NCI-H2227 (cell line): Measurements from ENCODE around the gene KRT15.

Experiments used
- DNase-seq: peaks from one replicate; lab custom pipeline; 2025; ENCODE audit not compliant: unreplicated experiment; lab: John Stamatoyannopoulos, UW

The KRT15 gene

GRCh38 chr17:41483991-41484826 is 34.5 kb downstream of the KRT15 start:
- no peak for DNase-seq

GRCh38 chr17:41483531-41483930 is 35.2 kb downstream of the KRT15 start:
- DNase-seq: no peak

GRCh38 chr17:41481036-41481435 is 37.7 kb downstream of the KRT15 start, which contains the start of gene KRT35:
TSS of gene KRT35 (minus strand) at chr17:41481151. CDS start at chr17:41481097, 54 bp downstream.
- no peak for DNase-seq

GRCh38 chr17:41480581-41480980 is 38.1 kb downstream of the KRT15 start:
- DNase-seq: no peak

GRCh38 chr17:41480136-41480535 is 38.6 kb downstream of the KRT15 start:
- no peak for DNase-seq

GRCh38 chr17:41478237-41478636 is 40.5 kb downstream of the KRT15 start:
- no peak for DNase-seq

- DNase-seq: no peak
These were observed 41.5 kb downstream of the KRT15 start for GRCh38 chr17:41476866-41477815.

GRCh38 chr17:41475421-41475820 is 43.3 kb downstream of the KRT15 start:
- DNase-seq: no peak

- no peak for DNase-seq
These were observed 43.8 kb downstream of the KRT15 start for GRCh38 chr17:41474863-41475262.

GRCh38 chr17:41468346-41468745 is 50.3 kb downstream of the KRT15 start:
- no peak for DNase-seq

- DNase-seq: no peak
These were observed 51.1 kb downstream of the KRT15 start for GRCh38 chr17:41467561-41467960.

GRCh38 chr17:41466988-41467387 is 51.7 kb downstream of the KRT15 start, which contains the start of gene KRT32:
TSS of gene KRT32 (minus strand) at chr17:41467386. CDS start at chr17:41467325, 61 bp downstream.
- no peak for DNase-seq

GRCh38 chr17:41464682-41465081 is 54.0 kb downstream of the KRT15 start:
- no peak for DNase-seq

GRCh38 chr17:41464173-41464572 is 54.5 kb downstream of the KRT15 start:
- DNase-seq: no peak

- no peak for DNase-seq
These were observed 54.9 kb downstream of the KRT15 start for GRCh38 chr17:41463746-41464145.
